Left renal pelvis (tissue), 4 donors: ENCODE measurements around the gene RPTOR. TPM values are rescaled to one million over a fixed set of nuclear protein-coding genes. Genes with fewer than 3 reads are reported as not detected.

Experiments used
- DNase-seq, 4 donors: peaks; one replicate each; pipeline ENCODE4 v3.0.0-alpha.2; 2013; ENCODE audit warnings: low read depth in 4 of 4, low spot score in 3 of 4
- polyA plus RNA-seq, 4 donors: library from polyadenylated mRNA; unstranded; fragments of 120-200 nt; gene quantifications; one replicate each; pipeline ENCODE4 v1.2.1, GENCODE V29; 2013; ENCODE audit not compliant: insufficient read length in 4 of 4

The RPTOR gene
- polyA plus RNA-seq, 4 donors, result 15.1 to 21.2 (median 16.9) TPM

DNA sequence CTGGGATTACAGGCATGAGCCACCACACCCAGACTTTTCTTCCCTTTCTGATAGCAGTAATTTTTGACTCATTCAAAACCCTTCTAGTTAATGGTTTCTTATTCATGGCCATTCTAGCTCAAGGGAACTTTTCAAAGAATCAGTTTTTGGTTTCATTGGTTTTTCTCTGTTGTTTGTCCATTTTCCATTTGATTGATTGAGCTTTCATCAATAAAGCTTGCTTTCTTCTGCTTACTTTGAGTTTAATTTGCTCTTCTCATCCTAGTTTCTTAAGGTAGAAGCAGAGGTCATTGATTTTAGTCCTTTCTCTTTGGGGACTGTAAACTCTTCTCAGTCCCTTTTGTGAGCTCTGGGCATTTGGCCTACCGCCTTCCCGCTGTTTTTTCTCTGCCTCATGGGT lies 365.0 kb downstream of the RPTOR start:
- no peak for DNase-seq

GRCh38 chr17:80910043-80910442 lies 365.4 kb downstream of the RPTOR start:
- no peak for DNase-seq

DNA sequence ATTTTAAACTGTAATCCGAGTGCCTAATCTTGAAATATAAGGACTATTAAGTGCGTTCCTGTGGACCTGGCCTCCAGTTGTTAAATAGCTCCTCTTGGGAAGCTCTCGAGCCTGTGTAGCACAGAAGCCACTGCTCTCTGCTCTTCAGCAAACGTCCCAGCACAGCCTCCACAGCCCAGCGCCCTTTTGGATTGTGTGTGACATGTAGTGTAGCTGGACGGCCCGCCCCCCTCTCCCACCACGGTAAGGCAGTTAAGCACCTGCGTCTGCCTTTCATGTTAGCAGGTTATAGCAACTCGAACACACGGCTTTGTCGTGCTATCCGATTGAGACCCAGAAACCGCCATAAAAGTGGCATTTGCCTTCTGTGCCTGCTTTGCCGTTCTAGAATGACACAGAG lies 367.8 kb downstream of the RPTOR start:
- no peak for DNase-seq

DNA sequence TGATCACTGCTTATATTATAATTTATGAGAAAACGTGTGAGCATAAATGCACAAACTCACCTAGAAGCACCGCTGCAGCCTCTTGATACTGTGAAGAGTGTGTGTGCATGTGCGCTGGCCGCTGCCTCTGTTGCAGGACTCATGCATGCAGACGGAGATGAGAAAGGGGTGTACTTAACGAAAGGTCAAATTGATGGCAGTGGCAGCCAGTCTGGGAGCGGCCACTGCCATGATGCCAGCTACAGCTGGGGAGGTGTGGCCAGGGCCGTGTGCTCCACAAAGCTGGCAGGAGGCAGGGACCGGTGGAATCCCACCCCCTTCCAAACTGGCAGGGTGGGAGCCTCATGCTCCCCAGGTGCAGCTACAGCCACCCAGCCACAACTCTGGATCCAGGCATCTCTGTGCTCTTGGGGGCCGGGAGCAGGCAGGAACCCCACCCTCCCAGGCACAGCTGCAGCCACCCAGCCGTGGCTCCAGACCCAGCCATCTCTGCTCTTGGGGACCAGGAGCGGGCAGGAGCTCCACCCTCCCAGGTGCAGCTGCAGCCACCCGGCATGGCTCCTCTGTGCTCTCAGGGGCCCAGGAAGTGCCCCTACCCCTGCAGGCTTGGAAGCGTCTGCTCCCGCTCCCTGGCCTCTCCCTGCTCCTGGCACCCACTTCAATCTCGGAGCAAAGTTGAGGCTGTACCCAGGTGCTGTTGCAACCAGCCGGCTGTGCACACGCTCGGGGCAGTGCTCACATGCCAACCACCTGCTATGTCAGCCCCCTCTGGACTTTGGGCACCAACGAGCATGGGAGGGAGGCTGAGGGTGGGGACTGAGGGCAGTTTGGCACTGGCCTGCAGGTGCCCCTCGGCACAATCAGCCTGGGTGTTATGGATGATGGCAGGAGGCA lies 369.5 kb downstream of the RPTOR start:
- DNase-seq, result no peak

GRCh38 chr17:80916246-80916645 lies 371.6 kb downstream of the RPTOR start:
- no peak for DNase-seq

- DNase-seq, result no peak
These were observed 373.3 kb downstream of the RPTOR start for GRCh38 chr17:80917716-80918560.

DNA sequence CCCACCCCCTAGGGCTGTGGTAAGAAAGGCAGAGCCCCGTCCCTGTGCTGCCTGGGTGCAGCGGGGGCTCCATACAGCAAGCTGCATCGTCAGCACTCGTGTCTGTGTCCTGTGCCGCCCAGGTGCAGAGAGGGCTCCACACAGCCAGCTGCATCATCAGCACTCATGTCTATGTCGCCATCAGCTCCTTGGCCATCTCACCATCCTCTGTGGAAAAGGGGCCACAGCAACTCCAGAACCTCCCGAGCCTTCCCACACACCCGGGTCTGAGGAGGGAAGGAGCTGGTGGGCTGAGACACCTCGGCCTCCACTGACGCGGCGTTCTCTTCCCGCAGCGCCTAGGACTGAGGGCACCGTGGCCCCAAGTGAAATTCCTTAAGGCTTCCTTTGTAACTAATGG lies 374.1 kb downstream of the RPTOR start:
- DNase-seq, result no peak

DNA sequence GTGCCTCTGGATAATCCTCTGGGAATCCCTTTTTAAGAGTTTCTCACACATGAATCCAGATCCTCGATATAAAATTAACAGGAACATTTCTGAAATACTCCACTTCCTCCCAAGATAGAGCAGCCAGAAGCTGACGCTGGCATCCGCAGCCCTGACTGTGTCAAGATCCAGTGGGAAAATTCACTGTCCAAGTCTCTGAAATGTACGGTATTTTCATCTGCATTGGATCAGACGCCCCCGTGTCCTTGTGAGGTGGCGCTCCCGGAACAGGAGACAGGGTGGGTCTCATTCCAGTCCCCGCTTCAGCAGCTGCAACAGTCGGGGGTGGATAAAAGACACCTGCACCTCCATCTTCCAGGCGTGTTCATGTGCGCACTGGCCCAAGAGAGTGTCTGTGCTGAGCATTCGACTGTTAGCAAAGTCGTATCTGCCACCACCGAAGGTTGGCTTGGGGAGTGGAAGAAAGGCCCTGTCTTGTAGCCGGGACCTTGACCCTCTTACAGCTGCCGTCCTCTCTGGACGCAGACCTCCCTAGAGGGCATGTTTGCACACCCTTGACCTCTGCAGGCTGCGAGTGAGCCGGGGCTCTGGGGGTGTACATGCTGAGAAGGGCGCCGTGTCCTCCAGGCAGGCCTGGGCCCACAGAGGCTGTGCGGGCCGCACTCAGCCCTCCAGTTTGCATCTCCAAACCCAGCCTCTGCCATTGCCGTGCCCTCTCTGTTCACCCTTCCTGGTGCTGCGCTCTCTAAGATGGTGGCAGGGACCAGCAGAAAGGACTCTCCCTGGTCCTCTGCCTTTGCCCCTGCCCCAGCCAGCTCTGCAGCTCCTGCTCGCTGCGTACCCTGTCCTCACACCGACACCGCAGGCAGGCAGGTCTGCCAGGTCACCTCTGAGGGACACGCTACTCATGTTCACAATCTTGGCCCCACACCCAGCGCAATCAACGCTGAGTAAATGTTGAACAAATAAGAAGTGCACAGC lies 375.0 kb downstream of the RPTOR start:
- DNase-seq, result no peak

DNA sequence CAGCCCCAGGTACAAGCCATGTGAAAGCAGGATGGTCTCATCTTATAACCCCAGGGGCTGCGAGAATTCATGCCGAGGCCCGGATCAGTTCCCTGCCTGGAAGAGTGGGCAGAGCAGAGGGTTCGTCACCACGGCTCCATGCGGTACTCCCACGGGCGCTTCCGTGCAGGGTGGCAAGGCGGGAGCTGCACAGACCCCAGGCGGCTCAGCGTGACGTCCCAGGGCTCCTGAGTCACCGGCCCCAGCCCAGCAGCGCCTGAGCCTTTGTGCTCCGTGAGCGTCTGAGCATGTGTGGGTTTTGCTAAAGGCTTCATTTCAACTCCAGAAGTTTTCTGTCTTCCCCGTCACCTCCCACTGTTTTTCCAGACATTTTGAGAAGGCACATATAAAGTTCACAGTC lies 375.8 kb downstream of the RPTOR start:
- peak in 1 of 4 donors; percentile 58 for DNase-seq

- no peak for DNase-seq
These were observed 376.5 kb downstream of the RPTOR start for GRCh38 chr17:80921159-80921558.

DNA sequence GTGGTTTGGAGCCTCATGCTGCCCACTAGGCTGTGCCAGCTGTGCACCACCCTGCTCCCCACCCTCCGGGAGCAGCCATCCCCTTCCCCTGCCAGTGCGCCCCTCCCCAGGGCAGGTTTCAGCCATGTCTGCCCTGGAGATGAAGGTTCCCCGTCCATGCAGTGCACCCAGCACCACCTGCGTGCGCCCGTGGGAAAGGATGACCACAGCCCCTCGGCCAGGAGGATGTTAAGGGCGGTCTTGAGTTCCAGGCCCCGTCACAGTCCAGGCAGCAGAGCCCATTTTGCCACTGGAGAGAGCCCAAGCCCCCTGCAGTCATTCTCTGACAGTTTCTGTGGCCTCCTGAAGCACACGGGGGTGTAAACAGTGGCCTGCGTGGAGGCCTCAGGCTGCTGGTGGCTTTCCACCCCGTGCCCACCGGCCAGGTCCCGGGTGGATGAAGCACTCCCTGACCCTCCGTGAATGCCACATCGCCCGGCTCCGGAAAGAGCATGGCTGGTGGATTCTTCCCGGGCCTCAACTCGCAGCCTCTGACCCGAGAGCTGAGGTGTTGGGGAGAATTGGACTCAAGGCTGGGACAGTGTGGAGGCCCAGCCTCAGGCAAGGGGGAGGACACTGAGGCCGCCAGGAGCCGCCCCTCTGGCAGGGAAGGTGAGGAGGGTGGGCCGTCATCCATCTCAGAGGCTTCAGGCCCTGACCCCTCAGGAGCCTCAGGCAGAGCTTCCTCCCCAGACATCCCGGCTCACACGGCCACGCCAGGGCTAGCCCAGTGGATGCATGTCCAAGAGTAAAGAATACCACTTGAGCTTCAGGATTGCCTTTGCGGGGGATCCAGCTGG lies 377.3 kb downstream of the RPTOR start:
- DNase-seq, result no peak

GRCh38 chr17:80922580-80923160 lies 378.0 kb downstream of the RPTOR start:
- no peak for DNase-seq

DNA sequence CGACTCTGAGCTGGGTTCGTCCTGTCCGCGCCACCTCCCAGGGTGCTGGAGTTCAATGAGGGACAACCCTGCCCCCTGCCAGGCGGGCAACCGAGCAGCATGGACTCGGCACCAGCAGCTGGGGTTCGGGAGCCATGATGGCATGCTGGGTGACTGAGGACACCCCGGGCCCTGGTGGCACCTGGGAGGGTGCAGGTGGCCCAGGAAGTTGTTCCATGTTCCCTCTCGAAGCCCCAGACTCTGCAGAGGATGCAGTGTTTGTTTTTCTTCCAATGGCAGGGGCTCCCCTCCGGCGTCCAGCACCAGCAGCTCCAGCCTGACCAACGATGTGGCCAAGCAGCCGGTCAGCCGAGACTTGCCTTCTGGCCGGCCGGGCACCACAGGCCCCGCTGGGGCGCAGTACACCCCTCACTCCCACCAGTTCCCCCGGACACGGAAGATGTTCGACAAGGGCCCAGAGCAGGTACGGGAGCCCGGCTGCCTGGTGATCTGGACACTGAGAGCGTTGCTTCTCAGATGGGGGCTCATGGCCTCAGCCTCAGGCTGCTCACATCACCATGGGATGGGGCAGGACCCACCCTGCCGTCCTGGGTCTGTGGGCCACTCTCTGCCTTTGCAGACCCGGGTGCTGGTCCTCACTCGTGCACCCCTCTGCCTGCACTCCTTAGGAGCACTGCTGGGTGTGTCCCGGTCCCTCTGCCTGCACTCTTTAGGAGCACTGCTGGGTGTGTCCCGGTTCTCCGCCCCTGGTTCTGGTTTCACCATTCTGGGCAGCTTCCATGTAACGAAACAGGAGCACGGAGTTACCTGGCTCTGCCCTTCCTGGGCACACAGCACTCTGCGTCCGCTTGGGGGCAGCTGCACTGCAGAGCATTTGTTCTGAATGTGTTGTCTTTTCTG lies 378.8 kb downstream of the RPTOR start:
- no peak for DNase-seq

- DNase-seq, result no peak
These were observed 379.6 kb downstream of the RPTOR start for GRCh38 chr17:80924111-80924806.

- DNase-seq, result no peak
These were observed 380.4 kb downstream of the RPTOR start for GRCh38 chr17:80924807-80925610.

DNA sequence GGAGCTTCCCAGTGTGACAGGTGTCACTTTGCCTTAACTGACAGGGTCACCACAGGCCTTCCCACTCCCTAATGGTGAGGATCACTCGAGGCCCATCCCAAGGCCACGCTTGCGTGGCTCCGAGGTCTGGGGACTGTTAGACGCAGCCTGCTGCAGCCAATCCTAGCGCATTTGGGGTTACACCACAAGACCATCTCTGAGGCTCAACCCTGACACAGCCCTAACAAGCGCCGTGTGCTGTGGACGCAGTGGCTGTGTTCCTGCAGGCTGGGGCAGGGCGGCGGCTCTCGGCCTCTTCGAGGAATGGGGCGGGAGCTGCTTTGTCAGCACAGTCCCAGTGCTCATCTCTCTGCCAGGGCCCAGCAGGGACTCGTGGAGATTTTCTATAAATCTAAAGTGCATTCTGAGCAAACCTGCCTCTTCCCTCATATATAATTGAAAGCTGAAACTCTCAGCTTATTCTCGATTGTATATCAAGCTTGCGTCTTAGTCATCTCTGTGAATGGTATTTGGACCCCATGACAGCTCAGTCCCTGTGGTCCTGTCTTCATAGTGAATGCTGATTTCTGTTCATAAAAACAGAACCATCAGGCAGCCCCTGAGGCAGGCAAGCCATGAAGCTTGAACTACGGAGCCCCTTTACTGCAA lies 381.2 kb downstream of the RPTOR start:
- no peak for DNase-seq
